ENCODE data around the gene HHLA2.

Gene HHLA2

DNA sequence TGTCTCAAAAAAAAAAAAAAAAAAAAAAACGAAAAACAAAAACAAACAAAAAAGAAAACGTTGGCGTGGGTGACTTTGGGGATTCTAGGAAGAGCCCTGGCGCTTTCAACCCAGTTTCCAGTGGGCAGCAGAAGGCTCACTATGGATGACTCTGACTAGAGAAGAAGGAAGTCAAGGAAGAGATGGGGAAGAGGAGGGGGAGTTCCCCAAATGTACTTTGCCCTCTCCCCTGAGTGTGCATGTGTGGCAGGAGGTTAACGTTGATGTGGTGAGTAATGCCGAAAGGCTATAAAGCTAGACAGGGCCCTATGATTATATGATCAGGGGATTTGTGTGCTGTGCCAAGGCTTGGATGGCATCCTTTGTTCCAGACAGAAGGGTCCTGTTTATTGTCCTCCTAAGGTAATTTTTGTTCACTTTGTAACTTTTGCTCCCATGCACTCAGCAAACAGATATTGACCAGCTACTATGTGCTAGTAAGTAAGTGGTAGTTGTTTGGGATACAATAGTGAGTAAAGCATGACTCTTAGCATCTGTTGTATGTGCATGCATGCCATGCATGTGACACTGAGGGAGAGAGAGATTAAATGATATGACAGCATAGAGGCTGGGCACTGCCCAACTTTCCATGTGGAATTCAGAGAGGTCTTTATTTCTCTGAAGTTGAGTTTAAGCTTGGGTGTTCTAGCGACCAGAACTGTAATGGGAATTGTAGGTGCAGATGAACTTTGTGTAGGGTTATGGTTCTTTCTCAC, 750 bp upstream of the HHLA2 start:
- in situ Hi-C loops (cut with HindIII; ENCODE audit: low pct_ligation_motif_present, low pct_unique_long_range_greater_than_20kb, low sequenced_read_pairs): no loop called here
- no peak for DNase-seq

DNA sequence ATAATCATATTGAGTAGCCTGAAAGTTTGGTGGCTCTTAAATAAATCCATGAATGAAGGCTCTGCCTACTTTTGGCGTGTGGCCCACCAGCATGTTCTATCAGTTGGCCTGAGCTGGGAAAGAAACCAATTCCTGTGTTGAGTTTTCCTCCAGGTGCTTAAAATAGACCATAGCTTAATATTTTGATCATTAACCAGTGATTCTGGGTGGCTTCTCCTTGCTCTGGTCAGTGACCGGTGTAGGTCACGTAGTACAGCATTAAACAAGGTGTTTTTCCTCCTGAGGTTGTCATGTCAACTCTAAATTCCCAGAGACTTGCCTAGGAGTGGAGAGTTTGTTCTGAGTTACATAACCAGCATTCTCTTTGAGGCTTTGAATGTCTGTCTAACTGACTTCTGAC, 1.3 kb downstream of the HHLA2 start:
- in situ Hi-C loops (cut with HindIII; ENCODE audit: low pct_ligation_motif_present, low pct_unique_long_range_greater_than_20kb, low sequenced_read_pairs): no loop called here
- no peak for DNase-seq

DNA sequence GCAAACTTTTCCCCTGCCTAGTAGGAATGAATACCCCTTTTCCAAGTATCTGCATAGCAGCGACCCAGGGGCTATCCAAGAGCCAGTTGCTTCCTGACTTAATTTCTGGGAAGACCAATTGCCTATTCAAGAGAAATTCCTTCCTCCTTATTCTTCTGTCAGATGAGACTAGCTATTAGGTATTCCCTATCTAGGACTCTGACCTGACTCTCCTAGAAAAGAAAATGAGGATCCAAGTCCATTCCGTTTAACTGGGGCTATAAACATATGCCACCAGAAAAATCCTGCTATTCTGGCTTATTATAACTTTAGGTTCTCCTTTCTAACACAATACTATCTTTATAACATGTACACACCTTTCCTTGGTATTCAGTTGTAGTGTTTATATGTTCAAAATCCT, 1.7 kb downstream of the HHLA2 start:
- in situ Hi-C loops (cut with HindIII; ENCODE audit: low pct_ligation_motif_present, low pct_unique_long_range_greater_than_20kb, low sequenced_read_pairs): no loop called here
- no peak for DNase-seq

DNA sequence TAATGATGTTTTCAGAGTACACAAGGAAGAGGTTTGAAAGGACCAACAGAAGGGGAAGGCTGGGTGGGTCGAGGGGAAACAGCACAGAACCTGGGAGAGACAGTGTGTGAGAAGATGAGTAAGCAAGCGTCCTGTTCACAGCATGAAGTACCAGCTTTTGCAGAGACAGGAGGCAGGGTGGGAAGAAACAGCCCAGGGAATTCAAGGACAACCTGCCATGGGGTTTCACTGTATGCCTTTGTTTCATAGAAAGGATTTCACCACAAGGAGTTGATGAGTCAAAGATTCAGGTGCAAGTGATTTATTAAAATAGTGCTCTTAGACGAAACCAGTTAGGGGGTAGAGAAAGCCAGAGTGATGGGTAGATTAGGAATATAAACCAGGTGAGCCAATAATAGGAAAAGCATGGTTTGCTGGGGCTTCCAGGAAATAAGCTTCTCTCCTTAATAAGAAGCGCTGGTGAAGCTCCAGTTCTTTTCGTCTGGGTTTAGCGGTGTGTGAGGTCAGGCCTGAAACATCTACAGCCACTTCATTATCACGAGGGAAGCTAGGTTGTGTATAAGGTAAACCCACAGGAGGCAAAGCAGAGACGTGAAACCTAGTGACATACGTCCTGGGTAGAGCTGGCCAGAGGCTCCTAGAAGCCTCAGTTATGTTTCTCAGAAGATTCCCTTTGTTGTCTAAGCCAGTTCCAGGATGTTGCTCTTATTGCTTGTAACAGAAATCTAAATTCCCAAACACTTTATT, 3.9 kb downstream of the HHLA2 start:
- DNase-seq: no peak
- in situ Hi-C loops (cut with HindIII; ENCODE audit: low pct_ligation_motif_present, low pct_unique_long_range_greater_than_20kb, low sequenced_read_pairs): no loop called here

DNA sequence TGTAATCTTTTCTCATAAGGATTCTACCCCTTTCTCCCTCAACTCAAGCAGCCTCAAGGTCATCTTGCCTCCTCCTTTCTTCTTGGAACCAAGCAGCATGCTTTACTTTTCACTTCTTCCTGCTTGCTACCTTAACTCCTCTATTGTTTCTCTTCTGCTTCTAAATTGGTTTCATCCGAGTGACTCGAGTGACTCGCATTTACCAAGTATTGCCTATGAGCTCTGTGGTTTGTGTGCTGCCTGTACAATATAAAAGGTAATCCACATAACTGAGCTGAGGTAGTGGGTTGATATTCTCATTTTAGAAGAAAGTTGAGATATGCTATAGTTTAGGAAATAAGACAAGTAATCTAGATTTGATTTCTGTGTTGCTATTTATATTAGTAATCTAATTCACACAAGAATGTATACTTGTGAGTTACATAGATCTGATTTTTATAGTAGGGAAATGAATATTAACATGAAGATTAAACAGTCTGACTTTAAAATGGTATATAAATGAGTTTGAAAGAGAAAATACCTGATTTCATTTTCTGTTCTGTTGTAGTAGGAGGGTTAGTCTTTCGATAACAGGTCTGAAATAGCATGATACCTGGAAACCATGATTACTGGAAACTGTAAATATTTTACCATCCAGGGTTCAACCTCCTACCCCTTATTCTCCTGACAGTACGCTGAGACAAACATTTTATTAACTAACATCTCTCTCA, 5.5 kb downstream of the HHLA2 start:
- DNase-seq: peak; percentile 27
- in situ Hi-C loops (cut with HindIII; ENCODE audit: low pct_ligation_motif_present, low pct_unique_long_range_greater_than_20kb, low sequenced_read_pairs): no loop called here

DNA sequence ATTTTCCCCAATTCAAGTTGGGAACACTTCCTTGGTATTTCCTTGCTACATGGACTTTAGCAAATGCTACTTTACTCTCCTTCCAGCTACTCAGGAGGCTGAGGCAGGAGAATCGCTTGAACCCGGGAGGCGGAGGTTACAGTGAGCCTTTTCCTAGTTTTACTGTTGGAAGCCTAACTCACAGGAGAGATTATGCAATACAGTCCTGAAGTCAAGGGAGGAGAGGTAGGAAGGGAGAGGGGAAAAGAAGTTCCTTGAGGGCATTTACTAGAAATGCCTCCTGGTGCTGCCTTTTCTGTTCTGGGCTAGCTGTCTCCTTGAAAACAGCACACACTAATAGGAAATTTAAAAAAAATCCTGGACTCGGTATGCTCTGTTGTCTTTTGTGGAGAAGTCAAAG, 6.2 kb downstream of the HHLA2 start:
- in situ Hi-C loops (cut with HindIII; ENCODE audit: low pct_ligation_motif_present, low pct_unique_long_range_greater_than_20kb, low sequenced_read_pairs): no loop called here
- no peak for DNase-seq

DNA sequence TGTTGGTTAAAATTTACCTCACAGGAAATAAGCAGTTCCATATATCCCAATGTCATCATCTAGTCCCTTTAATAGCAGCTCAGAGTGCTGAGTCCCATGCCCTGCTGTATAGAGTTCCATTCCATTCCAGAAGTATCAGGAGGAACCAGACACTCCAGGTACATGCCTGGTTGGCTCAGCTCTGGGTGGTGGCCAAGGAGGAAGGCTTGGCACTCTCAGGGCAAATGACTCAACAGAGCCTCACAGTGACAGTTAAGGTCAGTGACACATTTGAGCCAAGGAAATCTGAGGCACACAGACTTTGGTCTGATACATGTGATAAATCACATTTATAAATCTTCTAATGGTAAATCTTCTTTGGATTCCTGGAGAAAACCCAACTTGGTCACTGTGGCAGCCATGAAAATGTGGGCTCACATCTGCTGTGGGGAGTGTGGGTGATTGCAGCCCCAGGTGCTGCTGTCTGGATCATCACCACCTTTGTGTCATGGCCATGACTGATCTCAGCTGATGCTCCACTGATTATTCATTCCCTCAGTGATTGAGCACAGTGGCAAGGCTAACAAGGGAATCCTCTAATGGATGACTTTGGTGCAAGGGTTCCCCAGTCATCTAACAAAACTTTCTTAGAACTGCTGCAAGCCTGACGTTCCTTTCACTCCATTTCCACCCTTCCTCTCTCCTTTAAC, 9.3 kb downstream of the HHLA2 start:
- in situ Hi-C loops (cut with HindIII; ENCODE audit: low pct_ligation_motif_present, low pct_unique_long_range_greater_than_20kb, low sequenced_read_pairs): no loop called here
- DNase-seq: no peak

DNA sequence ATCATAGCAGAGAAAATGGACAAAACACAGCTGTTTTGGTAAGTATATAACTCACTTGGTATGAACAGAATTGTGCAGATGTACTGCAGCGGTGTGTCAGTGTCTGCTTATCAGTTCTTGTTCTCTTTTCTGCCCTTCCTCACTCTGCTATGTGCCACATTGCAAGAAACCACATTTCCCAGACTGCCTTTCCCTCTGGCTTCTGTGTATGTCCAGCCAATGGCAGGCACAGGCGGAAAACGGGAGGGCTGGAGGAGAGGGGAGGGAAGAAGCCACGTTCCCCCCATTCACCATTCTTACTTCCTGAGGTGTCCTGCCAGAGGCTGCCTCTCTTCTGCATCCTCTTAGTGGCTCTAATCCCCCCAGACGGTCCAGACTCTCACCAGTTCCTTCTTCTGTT, 15.4 kb downstream of the HHLA2 start:
- in situ Hi-C loops (cut with HindIII; ENCODE audit: low pct_ligation_motif_present, low pct_unique_long_range_greater_than_20kb, low sequenced_read_pairs): no loop called here
- DNase-seq: no peak

DNA sequence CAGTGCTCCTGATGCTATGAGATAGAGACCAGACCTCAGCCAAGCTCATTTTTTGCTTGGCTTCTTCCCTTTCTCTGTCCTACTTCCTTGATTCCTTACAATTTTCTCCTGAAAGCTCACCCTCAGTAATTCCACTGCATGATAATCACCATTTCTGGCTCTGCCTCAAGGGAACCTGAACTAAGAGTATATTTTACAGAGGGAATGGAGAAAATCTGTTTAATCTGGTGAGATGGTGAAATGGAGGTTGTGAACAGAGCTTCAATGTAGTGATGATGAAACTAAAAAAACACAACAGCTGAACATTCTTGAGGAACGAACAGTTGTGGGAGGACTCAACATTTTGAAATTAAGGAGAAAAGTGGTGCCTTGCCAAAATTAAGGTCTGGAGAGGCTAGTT, 16.3 kb downstream of the HHLA2 start:
- DNase-seq: no peak
- in situ Hi-C loops (cut with HindIII; ENCODE audit: low pct_ligation_motif_present, low pct_unique_long_range_greater_than_20kb, low sequenced_read_pairs): no loop called here

DNA sequence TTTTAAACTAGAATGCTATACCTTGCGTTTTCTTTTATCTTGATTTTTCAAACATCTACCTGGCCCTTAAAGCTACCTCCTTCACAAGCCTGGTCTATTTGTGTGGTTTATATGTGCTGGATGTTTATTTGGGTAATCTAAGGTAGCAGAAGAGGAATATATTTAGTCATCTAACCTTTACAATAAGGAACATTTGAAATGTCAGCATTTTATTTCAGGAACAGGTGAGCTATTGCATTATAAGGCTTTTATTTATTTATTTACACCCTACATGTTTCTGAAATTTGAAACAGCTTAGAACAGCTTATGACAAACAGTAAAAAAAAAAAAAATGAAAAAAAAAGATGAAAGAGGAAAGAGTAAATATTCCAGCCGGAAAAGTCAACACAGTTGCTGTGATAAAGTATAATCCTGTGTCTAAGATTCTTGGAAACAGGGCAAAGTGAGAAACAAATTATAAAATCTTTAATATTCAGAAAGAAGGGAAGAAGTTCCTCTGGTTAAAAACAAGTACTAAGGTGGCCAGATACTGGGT, 19.5 kb downstream of the HHLA2 start:
- DNase-seq: no peak
- in situ Hi-C loops (cut with HindIII; ENCODE audit: low pct_ligation_motif_present, low pct_unique_long_range_greater_than_20kb, low sequenced_read_pairs): no loop called here

DNA sequence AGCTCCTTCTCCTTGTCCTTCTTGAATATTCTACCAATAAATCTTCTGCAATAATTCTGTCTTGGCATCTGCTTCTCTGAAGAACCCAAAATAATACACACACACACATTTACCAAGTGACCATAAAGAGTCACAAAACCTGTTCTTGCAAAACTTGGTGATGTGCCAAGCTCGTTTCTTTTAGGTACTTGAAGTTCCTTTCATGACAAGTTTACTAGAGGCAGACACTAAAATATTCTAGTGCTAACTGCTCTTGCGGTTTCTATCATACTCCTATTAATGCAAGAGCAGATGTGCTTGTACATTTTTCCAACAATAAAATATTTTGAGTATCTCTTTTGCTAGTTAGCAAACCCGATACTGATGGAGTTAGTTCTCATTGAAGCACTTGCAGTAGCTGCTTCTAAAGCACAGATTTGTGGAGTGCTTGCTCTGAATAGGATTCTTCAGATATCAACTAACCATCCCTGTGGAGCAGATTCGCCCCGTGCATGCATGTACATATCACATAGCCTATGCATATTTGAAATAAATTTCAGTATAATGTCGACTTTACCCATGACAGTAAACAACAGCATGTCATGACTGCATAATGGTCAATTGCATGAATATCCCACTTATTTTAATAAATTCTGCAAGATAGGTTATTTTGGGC, 23.2 kb downstream of the HHLA2 start:
- DNase-seq: no peak
- in situ Hi-C loops (cut with HindIII; ENCODE audit: low pct_ligation_motif_present, low pct_unique_long_range_greater_than_20kb, low sequenced_read_pairs): no loop called here

DNA sequence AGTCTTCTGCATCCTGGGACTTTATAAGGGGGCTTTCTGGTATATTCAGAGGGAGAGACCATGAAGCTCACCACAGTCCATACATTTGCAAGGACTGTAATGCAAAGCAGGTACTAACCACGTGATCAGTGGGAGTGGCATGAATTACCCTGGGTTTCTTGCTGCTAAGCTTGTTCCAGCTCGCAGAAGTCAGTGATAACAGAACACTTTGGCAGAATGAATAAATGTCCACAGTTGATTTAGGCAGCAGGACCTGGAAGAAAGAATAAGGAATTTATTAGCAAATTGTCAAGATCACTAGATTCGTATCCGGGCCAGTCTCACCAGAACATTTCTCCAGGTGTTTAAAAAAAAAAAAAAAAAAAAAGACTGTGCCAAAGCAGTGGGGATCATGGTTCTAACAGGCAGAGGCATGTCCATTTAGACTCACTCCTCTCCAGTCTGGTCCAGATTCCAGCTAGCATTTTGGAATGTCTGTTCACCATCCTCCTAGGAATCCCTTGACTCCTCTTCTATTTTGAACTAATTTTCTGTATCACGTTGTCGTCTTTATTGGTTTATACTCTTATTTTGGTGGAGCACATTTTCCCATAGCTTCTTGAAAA, 24.5 kb downstream of the HHLA2 start:
- in situ Hi-C loops (cut with HindIII; ENCODE audit: low pct_ligation_motif_present, low pct_unique_long_range_greater_than_20kb, low sequenced_read_pairs): no loop called here
- no peak for DNase-seq

DNA sequence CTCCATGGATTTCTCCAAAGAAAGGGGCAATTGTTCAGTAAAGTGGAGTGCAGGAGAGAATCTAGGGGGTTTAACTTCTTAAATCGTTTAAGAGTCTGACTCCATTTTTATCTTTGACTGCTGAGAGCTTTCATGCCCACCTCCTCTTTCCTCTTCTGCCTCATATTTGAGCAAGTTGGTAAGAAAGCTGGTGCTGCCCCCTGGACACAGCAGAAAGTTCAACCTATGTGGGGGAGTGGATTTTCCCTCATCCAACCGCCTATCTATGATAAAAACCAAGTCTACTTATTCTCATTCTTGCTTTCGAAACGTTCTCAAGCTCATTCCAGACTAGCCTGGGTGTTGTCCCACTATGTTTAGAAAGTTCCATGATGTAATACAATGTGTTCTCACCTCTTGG, 26.0 kb downstream of the HHLA2 start:
- in situ Hi-C loops (cut with HindIII; ENCODE audit: low pct_ligation_motif_present, low pct_unique_long_range_greater_than_20kb, low sequenced_read_pairs): no loop called here
- DNase-seq: no peak

DNA sequence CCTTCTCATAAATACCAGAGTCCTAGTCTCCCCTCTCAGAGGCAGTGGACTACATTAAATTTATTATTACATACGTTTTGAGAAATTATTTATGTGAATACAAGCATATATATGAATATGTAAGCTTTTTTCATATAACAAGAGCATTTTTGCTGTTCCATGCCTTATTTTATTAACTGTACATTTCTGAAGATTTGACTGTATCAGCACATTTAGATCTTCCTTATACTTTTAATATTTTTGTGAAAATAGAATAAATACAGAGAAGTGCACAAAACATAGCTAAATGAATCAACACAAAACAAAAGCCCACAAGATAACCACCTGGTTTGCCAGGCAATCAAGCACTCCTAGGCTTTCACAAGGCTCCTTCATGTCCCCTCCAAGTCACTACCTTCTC, 27.8 kb downstream of the HHLA2 start:
- DNase-seq: no peak
- in situ Hi-C loops (cut with HindIII; ENCODE audit: low pct_ligation_motif_present, low pct_unique_long_range_greater_than_20kb, low sequenced_read_pairs): no loop called here

DNA sequence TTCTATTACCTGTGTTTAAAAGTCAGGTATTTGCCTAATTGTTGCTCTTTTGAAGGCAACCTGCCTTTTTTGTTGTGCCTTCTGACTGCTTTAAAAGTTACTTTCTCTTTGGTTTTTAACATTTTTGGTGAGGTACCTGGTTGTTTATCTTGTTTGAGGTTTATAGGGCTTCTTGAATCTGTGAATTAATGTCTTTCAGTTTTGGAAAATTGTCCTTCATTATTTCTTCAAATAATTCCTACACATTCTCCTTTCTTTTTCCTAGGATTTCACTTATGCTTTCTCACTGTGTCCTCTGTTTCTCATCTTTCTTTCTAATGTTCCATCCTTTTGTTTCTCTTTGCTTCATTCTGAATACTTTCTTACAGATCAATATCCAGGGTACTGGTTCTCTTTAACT, 30.8 kb downstream of the HHLA2 start:
- in situ Hi-C loops (cut with HindIII; ENCODE audit: low pct_ligation_motif_present, low pct_unique_long_range_greater_than_20kb, low sequenced_read_pairs): no loop called here
- DNase-seq: no peak

DNA sequence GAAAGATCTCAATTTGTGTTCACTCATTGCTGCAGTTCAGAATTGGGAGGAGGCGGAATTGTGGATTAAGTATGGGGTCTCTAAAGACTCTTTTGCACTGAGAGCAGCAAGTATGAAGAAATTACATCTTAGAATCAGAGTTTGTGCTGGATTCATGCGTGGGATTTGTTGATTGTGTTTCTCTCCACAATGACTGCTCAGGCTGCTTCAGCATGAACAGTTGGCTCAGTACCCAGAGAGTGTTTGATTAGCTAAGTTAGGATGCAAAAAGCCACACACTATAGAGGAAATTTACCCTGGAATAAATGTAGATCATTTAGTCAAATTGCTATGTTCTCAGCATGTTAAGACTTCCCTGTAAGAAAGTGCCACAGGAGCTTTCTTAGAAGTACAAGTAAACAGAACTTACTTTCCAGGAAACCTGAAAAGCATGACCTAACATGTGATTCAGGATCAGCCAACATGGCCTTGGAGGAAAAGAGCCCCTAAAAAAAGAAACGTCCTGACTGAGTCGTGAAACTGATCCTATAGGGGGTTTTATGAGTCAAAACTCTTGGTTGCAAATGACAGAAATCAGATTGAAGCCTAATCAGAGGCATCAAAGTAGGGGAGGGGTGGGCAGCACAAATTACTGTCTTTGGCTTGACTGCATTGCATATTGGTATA, 32.6 kb downstream of the HHLA2 start:
- in situ Hi-C loops (cut with HindIII; ENCODE audit: low pct_ligation_motif_present, low pct_unique_long_range_greater_than_20kb, low sequenced_read_pairs): no loop called here
- no peak for DNase-seq

DNA sequence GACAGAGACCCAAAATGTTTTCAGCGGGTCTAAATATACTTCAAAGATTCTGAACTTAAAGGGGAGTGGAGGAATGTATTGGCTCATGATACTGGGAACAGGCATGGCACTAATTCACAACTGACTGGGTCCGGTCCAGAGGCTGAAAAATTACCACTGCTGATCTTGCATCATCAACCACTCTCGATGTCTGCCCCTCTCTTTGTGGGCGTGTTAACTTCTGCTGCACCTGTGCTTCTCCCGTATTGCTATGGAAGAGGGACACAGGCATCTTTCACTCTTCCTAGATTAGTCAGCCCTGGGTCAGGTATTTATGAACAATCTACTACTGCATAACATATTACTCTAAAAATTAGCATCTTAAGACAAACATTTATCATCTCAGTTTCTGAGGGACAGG, 33.2 kb downstream of the HHLA2 start:
- in situ Hi-C loops (cut with HindIII; ENCODE audit: low pct_ligation_motif_present, low pct_unique_long_range_greater_than_20kb, low sequenced_read_pairs): no loop called here
- no peak for DNase-seq

DNA sequence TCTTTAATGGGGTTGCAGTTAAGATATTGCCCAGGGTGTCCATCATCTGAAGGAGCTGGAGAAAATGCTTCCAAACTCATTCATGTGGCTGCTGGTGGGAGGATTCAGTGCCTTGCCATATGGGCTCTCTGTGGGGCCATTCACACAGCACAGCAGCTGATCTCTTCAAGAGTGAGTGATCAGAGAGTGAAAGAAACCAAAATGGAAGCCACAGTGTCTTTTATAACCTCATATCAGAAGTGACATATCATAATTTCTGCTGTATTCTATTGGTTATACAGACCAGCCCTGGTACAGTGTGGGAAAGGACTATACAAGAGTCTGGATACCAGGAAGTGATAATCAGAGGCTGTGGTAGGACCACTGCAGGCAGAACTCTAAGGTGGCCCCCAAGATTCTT, 33.6 kb downstream of the HHLA2 start:
- no peak for DNase-seq
- in situ Hi-C loops (cut with HindIII; ENCODE audit: low pct_ligation_motif_present, low pct_unique_long_range_greater_than_20kb, low sequenced_read_pairs): no loop called here
